Amniotic epithelial cell (primary cell): Measurements from ENCODE around the gene QSER1.
"Not testable (repeated sequence)": the region's sequence is repeated elsewhere in the genome, so short reads cannot be mapped to it uniquely, and the experiment has no call there.

Experiments used
- DNase-seq: peaks from one replicate; pipeline ENCODE4 v3.0.0-alpha.2; 2010; ENCODE audit warnings: low read depth

Gene QSER1

GRCh38 chr11:32935462-32936029 lies 42.9 kb downstream of the QSER1 start:
- DNase-seq = no peak

- not testable (repeated sequence) for DNase-seq
Measured at GRCh38 chr11:32936178-32936577, 43.6 kb downstream of the QSER1 start.

GRCh38 chr11:32937283-32937682 lies 44.7 kb downstream of the QSER1 start:
- DNase-seq = not testable (repeated sequence)

GRCh38 chr11:32939046-32939445 lies 46.4 kb downstream of the QSER1 start:
- DNase-seq = no peak

GRCh38 chr11:32939866-32940265 lies 47.3 kb downstream of the QSER1 start:
- DNase-seq = no peak

GRCh38 chr11:32940865-32941264 lies 48.3 kb downstream of the QSER1 start:
- no peak for DNase-seq

- DNase-seq = no peak
Measured at GRCh38 chr11:32947978-32948377, 55.4 kb downstream of the QSER1 start.

- DNase-seq = no peak
Measured at GRCh38 chr11:32949739-32950138, 57.1 kb downstream of the QSER1 start.

- no peak for DNase-seq
Measured at GRCh38 chr11:32952421-32952820, 59.8 kb downstream of the QSER1 start.

GRCh38 chr11:32953700-32954099 lies 61.1 kb downstream of the QSER1 start:
- no peak for DNase-seq

- peak; percentile 59 for DNase-seq
Measured at GRCh38 chr11:32960553-32961164, 68.0 kb downstream of the QSER1 start.

GRCh38 chr11:32962016-32962415 lies 69.4 kb downstream of the QSER1 start:
- peak; percentile 52 for DNase-seq

- DNase-seq = no peak
Measured at GRCh38 chr11:32963721-32964120, 71.1 kb downstream of the QSER1 start.

GRCh38 chr11:32968541-32968940 lies 75.9 kb downstream of the QSER1 start:
- no peak for DNase-seq

- not testable (repeated sequence) for DNase-seq
Measured at GRCh38 chr11:32972233-32972632, 79.6 kb downstream of the QSER1 start.

- no peak for DNase-seq
Measured at GRCh38 chr11:32972781-32973180, 80.2 kb downstream of the QSER1 start.

- DNase-seq = no peak
Measured at GRCh38 chr11:32982626-32983025, 90.0 kb downstream of the QSER1 start.

- DNase-seq = no peak
Measured at GRCh38 chr11:32983506-32983905, 90.9 kb downstream of the QSER1 start.

GRCh38 chr11:32985600-32985999 lies 93.0 kb downstream of the QSER1 start:
- no peak for DNase-seq

GRCh38 chr11:32987851-32988250 lies 95.2 kb downstream of the QSER1 start:
- no peak for DNase-seq

GRCh38 chr11:32990481-32990880 lies 97.9 kb downstream of the QSER1 start:
- DNase-seq = no peak

- DNase-seq = no peak
Measured at GRCh38 chr11:32991427-32991826, 98.8 kb downstream of the QSER1 start.

- DNase-seq = no peak
Measured at GRCh38 chr11:32991898-32992297, 99.3 kb downstream of the QSER1 start.

- peak; percentile 88 for DNase-seq
Measured at GRCh38 chr11:33000181-33000580, 107.6 kb downstream of the QSER1 start.
